GM23248 (cell line): Measurements from ENCODE around the gene PABPN1L.

Experiments used
- EZH2 ChIP-seq: fragments of 200-600 bp; sonication (generic); IDR thresholded peaks from 2 replicates; pipeline ENCODE4 v1.6.1; 2018; ENCODE audit warnings: antibody characterized with exemption, mild to moderate bottlenecking; ENCODE audit not compliant: insufficient read depth, poor library complexity, severe bottlenecking
- EZH2phosphoT487 ChIP-seq: fragments of 200-600 bp; sonication (generic); IDR thresholded peaks from 2 replicates; pipeline ENCODE4 v1.6.1; 2018; ENCODE audit warnings: antibody characterized with exemption, moderate library complexity, mild to moderate bottlenecking, low read depth; ENCODE audit not compliant: insufficient read depth

DNA sequence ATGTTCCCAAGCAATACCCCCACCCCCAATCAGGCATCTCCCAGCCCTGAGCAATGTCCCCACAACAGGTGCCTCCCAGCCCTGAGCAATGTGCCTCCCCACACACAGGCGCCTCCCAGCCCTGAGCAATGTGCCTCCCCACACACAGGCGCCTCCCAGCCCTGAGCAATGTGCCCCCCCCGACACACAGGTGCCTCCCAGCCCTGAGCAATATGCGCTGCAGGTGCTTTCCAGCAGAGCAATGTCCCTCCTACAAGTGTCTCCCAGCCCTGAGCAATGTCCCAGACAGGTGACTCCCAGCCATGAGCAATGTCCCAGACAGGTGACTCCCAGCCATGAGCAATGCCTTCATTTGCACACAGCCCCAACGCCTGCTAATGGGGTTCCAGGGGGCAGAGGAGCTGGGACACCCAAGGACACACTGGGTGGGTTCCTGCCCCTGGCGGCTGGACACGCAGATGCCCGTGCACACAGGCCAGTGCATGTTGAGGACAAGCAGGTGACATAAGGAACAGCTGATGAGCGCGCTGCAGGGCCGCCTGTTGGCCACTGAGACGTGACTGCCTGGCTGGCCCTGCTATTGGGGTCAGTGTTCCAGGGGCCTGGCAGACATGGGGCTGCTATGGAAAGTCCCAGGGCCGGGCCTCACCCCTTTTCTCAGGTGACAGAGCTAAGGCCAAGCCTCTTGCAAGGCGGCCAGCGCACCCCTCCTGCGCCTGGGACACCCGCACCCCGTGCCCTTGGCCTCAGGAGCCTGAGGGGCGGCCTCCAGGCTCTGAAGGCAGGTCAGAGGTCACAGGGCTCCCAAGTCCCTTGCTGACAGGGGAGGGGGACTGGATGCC lies 26.9 kb upstream of the PABPN1L start:
- TF ChIP-seq EZH2, result no peak
- no peak for TF ChIP-seq EZH2phosphoT487
